ENCODE data around the gene GREM2.

The GREM2 gene

GRCh38 chr1:240562111-240562590, 49.8 kb downstream of the GREM2 start:
- no peak for DNase-seq (ENCODE audit: low read depth, low spot score)

GRCh38 chr1:240559781-240560180, 52.2 kb downstream of the GREM2 start:
- no peak for DNase-seq (ENCODE audit: low read depth, low spot score)

- DNase-seq (ENCODE audit: low read depth, low spot score) = no peak
Observed at GRCh38 chr1:240555524-240555923, 56.4 kb downstream of the GREM2 start.

- DNase-seq (ENCODE audit: low read depth, low spot score) = no peak
Observed at GRCh38 chr1:240553351-240553750, 58.6 kb downstream of the GREM2 start.

GRCh38 chr1:240539769-240540414, 72.1 kb downstream of the GREM2 start:
- DNase-seq (ENCODE audit: low read depth, low spot score) = no peak

GRCh38 chr1:240538776-240539430, 73.1 kb downstream of the GREM2 start:
- DNase-seq (ENCODE audit: low read depth, low spot score) = no peak

- DNase-seq (ENCODE audit: low read depth, low spot score) = no peak
Observed at GRCh38 chr1:240533154-240533780, 78.7 kb downstream of the GREM2 start.

- no peak for DNase-seq (ENCODE audit: low read depth, low spot score)
Observed at GRCh38 chr1:240528591-240528990, 83.4 kb downstream of the GREM2 start.

- no peak for DNase-seq (ENCODE audit: low read depth, low spot score)
Observed at GRCh38 chr1:240527086-240527485, 84.9 kb downstream of the GREM2 start.

GRCh38 chr1:240526312-240526711, 85.6 kb downstream of the GREM2 start:
- DNase-seq (ENCODE audit: low read depth, low spot score) = no peak

- DNase-seq (ENCODE audit: low read depth, low spot score) = no peak
Observed at GRCh38 chr1:240524356-240525069, 87.4 kb downstream of the GREM2 start.

- DNase-seq (ENCODE audit: low read depth, low spot score) = no peak
Observed at GRCh38 chr1:240522122-240522822, 89.7 kb downstream of the GREM2 start.

GRCh38 chr1:240517891-240518290, 94.1 kb downstream of the GREM2 start:
- DNase-seq (ENCODE audit: low read depth, low spot score) = no peak

GRCh38 chr1:240516069-240516468, 95.9 kb downstream of the GREM2 start:
- no peak for DNase-seq (ENCODE audit: low read depth, low spot score)

- no peak for DNase-seq (ENCODE audit: low read depth, low spot score)
Observed at GRCh38 chr1:240515505-240515904, 96.5 kb downstream of the GREM2 start.

GRCh38 chr1:240511789-240512188, 100.2 kb downstream of the GREM2 start:
- no peak for DNase-seq (ENCODE audit: low read depth, low spot score)

GRCh38 chr1:240508950-240509349, 103.0 kb downstream of the GREM2 start:
- DNase-seq (ENCODE audit: low read depth, low spot score) = no peak

- DNase-seq (ENCODE audit: low read depth, low spot score) = no peak
Observed at GRCh38 chr1:240508201-240508600, 103.8 kb downstream of the GREM2 start.

- DNase-seq (ENCODE audit: low read depth, low spot score) = no peak
Observed at GRCh38 chr1:240506176-240506575, 105.8 kb downstream of the GREM2 start.

GRCh38 chr1:240503558-240503957, 108.4 kb downstream of the GREM2 start:
- DNase-seq (ENCODE audit: low read depth, low spot score) = no peak

GRCh38 chr1:240503036-240503435, 108.9 kb downstream of the GREM2 start:
- DNase-seq (ENCODE audit: low read depth, low spot score) = no peak

GRCh38 chr1:240501115-240501514, 110.8 kb downstream of the GREM2 start:
- no peak for DNase-seq (ENCODE audit: low read depth, low spot score)
